IPS-NIHi11 (cell line): Measurements from ENCODE around the gene PCCA.
"Not testable (repeated sequence)": the region's sequence is repeated elsewhere in the genome, so short reads cannot be mapped to it uniquely, and the experiment has no call there.

Experiments
- DNase-seq: peaks from one replicate; pipeline ENCODE4 v3.0.0; 2012; ENCODE audit warnings: mixed read lengths, low spot score

Gene PCCA

GRCh38 chr13:100088644-100089464 is at the start of gene PCCA:
Gene PCCA (plus strand): TSS chr13:100089093. CDS start chr13:100089121, 28 bp downstream.
- peak; percentile 99 for DNase-seq

GRCh38 chr13:100039740-100040139 is 49.2 kb upstream of the PCCA start:
- DNase-seq: no peak

DNA sequence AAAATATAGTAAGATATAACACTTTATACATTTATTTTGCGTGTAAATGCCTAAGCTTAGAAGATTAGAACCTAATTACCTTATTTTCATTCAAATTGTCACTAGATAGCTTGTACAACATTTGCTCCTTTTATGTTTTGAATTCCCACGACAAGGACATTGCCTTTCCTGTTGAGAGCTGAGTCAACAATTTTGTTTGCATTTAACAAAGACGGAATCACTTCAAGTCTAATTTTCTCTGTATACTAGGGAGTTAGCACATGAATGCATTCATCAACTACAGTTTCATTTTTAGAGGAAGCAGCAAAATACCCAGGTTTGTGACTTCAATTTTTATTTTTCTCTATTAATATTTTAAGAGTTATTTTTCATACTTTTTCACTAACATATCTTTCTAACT is 48.7 kb upstream of the PCCA start:
- no peak for DNase-seq

DNA sequence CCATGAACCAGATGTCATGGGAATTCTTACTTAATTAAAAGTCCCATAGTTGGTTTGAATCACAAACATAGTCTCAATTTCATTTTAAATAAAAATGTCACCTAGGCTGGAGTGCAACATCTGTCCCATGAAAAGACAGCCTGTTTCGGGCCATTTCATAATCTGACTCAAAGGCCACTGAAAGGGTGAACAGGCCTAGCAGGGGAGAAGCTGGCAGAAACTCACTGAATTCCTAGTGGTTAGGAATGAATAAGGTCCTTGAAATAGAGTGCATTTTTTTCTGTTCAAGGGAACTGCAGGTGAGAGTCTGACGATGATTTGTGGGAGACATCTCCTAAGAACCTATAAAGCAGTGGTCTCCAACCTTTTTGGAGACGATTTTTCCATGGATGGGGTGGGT is 44.0 kb upstream of the PCCA start:
- DNase-seq: no peak

DNA sequence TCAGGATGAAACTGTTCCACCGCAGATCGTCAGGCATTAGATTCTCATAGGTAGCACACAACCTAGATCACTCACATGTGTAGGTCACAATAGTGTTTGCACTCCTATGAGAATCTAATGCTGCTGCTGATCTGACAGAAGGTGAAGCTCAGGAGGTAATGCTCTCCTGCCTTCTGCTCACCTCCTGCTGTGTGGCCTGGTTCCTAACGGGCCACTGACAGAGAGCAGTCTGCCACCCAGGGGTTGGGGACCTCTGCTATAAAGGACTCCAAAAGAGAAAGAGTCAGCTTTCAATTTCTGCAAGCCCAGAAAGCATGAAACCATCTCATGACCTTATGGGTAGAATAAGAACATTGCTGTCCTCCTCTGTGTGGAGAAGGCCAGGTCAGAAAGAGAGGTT is 43.5 kb upstream of the PCCA start:
- no peak for DNase-seq

DNA sequence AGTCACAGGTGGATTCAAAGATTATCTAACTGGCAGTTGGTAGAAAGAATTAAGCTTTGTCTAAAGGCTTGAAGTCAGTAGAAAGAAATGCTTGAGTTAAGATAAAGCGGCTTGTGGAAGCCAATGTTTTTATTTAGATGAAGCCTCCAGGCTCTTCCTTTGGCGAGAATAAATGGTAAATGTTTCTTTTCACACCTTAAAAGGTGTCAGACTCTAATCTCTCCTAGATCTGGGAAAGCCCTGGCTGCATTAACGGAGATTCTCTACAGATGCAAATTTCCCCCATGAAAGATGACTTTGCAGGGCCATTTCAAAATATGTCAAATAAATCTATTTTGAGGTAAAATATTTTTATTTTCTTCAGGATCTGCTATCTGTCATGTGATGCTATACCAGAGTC is 37.8 kb upstream of the PCCA start:
- DNase-seq: no peak

DNA sequence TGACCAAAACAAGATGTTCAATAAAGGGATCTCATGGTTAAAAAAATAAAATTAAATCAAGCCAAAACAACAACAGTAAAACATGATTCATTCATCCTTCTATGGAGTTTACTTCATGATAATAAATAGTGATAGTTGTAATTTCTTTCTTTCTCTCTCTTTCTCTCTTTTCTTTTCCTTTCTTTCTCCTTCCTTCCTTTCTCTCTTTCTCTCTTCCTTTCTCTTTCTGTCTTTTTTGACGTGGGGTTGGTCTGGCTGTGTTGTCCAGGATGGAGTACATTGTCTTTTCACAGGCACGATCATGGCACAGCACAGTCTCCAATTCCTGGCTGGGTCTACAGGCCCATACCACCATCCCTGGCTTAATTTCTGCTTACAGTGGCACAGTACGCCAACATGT is 29.1 kb upstream of the PCCA start:
- no peak for DNase-seq

DNA sequence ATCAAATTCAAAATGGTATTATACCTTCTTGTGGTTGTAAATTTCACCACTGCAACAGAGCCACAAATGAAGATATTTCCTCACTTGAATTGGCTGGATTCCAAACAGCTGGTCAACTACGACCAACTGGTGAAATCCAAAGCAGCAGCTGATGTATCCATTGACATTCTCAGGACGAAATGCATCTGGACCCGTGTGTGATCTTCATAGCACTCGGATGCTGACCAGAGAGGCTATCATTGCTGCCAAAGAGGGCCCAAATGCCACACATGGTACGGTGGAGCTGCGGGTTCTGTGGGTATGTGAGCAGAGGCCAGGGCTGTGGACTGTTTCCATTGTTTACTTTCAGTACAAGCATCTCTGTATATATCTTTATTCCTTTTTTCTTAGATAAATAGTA is 25.6 kb upstream of the PCCA start:
- no peak for DNase-seq

GRCh38 chr13:100063906-100064305 is 25.0 kb upstream of the PCCA start:
- no peak for DNase-seq

GRCh38 chr13:100068133-100068931 is 20.6 kb upstream of the PCCA start:
- no peak for DNase-seq

DNA sequence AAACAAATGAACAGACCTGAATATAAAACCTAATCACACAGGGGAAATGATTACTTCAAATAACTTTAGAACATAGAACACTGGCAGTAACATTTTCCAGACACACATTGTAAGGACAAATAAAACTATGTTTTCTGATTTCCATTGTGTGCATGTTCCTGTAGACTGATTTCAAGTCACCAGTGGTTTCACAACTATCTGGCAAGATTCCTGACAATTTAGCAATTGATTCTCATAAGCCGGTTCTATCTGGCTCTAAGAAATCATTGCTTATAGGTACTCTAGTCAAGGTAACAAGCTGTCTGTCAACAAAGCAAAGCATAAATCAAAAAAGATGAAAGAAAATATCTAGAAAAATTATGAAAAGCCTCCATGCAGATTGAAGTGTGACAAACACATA is 19.6 kb upstream of the PCCA start:
- no peak for DNase-seq

DNA sequence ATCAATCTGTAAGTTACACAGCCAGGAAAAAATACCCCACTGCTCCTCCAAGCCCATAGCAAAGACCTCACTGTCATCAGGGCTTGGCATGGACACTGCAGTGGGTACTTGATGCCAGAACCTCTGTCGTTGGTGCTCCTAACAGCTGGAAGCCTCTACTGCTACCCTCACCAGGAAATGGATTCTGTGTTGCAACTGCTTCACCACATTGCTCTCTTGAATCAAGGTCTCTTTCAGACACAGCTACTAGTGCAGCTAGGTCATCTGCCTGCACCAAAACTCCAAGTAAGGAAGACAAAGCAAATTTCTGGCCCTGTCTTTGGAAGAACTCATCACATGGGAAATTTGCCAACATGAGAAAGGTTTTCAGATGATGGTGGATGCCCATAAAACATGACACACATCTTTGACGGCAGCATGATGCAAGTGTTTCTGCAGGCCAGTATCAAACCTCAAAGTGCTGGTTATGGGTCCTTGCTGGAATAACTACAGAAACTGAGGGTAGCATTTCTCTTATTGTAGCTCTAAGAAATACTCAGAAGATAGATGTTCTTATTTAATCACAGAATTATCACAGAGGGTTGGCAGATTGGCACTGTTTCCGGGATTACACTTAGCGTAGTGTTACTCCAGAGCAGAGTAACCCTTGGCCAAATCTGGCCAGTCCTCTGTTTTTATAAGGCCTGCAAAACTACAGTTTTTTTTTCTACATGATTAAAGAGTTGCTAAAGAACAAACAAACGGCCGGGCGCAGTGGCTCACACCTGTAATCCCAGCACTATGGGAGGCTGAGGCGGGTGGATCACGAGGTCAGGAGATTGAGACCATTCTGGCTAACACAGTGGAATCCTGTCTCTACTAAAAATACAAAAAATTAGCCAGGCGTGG is 12.9 kb upstream of the PCCA start:
- no peak for DNase-seq

- DNase-seq: not testable (repeated sequence)
Measured at GRCh38 chr13:100079003-100079402, 9.9 kb upstream of the PCCA start.

GRCh38 chr13:100083401-100083800 is 5.5 kb upstream of the PCCA start:
- not testable (repeated sequence) for DNase-seq

GRCh38 chr13:100088273-100088643 is 635 bp upstream of the PCCA start:
- DNase-seq: no peak

GRCh38 chr13:100089465-100090032 is 656 bp downstream of the PCCA start:
- no peak for DNase-seq

DNA sequence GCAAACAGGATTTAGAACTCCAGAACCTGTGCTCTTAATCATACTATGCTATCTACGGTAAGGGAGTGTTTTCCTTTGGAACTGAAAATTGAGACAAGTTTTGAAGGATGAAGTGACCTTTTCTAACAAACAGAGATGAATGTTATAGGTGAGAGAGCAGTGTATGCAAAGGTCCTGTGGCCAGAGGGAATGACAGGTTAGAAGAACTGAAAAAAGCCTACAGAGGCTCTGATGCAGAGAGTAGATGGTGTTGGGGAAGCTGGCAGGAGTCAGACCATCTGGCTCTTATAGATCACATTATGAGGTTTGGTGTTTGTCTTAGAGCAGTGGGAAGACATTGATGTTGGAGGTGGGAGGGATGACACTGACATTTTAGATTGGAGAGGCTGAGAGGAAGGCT is 2.0 kb downstream of the PCCA start:
- DNase-seq: no peak

DNA sequence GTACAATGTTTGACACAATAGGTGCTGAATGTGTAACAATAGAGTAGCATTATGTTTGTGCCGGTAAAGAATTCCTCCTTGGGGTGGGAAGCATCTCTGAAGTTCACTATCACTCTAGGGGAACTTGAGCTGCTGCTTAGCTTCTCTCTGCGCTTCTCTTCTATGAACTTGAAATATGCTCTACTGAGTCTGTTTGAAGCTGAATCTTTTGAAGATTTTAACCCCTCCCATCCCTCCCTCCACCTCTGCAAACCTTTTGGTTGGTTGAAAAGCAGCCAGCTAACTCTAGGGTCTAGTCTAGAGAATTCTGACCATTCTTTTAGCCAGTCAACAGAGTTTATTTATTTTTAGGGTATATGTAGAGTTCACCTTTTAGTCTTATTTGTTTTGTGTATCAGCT is 2.5 kb downstream of the PCCA start:
- no peak for DNase-seq

GRCh38 chr13:100092273-100092672 is 3.4 kb downstream of the PCCA start:
- DNase-seq: not testable (repeated sequence)

GRCh38 chr13:100095498-100095897 is 6.6 kb downstream of the PCCA start:
- DNase-seq: no peak

GRCh38 chr13:100096526-100096925 is 7.6 kb downstream of the PCCA start:
- DNase-seq: no peak

DNA sequence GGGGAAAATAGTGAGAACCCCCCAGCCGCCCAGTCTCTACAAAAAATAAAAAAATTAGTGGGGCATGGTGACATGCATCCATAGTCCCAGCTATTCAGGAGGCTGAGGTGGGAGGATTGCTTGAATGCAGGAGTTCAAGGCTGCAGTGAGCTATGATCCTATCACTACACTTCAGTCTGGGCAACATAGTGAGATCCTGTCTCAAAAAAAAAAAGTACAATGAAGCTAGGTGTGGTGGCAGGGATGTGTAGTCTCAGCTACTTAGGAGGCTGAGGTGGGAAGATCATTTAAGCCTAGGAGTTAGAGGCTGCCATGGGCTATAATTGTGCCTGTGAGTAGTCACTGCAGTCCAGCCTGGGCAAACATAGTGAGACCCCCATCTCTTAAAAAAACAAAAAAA is 8.9 kb downstream of the PCCA start:
- DNase-seq: no peak
